ENCODE measurements around the gene KIF2C.

GRCh38 chr1:44798481-44799365 lies 59.1 kb downstream of the KIF2C start:
- TF ChIP-seq TARDBP (IDR thresholded peaks at IDR 0.05): no peak
- no peak for TF ChIP-seq SP1 (IDR thresholded peaks at IDR 0.05)
- no peak for TF ChIP-seq BHLHE40 (IDR thresholded peaks at IDR 0.05; ENCODE audit: borderline replicate concordance)
- no peak for TF ChIP-seq ARNT (IDR thresholded peaks at IDR 0.05)
- no peak for TF ChIP-seq ELF4 (IDR thresholded peaks at IDR 0.05)
- TF ChIP-seq PKNOX1 (IDR thresholded peaks at IDR 0.05): no peak
- no peak for TF ChIP-seq FOXM1 (IDR thresholded peaks at IDR 0.05; ENCODE audit: borderline replicate concordance)
- no peak for TF ChIP-seq CTBP1 (IDR thresholded peaks at IDR 0.05; ENCODE audit: borderline replicate concordance)
- no peak for TF ChIP-seq FOXK2 (IDR thresholded peaks at IDR 0.05)
- TF ChIP-seq ZNF384 (IDR thresholded peaks at IDR 0.05): no peak
- TF ChIP-seq LEF1 (IDR thresholded peaks at IDR 0.05; ENCODE audit: borderline replicate concordance): no peak
- no peak for TF ChIP-seq SUZ12 (IDR thresholded peaks at IDR 0.05)
- no peak for TF ChIP-seq FOXA1 (IDR thresholded peaks at IDR 0.05)

All from HEK293T (cell line).